ENCODE results near the gene BIVM.

DNA sequence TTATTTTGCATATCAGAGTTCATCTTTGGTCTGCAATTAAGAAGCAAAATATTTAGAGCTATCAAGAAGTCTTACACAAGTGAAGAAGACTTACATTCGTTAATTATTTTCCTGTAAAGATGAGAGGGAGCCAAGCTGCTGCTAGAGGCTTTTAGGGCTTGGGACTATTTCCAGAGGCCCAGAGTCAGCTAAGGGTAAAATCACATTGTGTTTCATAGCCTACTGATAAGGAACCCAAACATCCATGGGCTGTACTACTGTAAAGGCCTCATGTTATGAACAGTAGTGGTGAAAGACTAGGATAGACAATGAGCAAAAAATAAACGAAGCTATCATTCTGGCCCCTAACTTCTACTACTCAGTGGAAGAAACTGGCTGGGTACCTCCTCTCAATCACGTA is 14.4 kb upstream of the BIVM start:
- TF ChIP-seq, protein P1, sequence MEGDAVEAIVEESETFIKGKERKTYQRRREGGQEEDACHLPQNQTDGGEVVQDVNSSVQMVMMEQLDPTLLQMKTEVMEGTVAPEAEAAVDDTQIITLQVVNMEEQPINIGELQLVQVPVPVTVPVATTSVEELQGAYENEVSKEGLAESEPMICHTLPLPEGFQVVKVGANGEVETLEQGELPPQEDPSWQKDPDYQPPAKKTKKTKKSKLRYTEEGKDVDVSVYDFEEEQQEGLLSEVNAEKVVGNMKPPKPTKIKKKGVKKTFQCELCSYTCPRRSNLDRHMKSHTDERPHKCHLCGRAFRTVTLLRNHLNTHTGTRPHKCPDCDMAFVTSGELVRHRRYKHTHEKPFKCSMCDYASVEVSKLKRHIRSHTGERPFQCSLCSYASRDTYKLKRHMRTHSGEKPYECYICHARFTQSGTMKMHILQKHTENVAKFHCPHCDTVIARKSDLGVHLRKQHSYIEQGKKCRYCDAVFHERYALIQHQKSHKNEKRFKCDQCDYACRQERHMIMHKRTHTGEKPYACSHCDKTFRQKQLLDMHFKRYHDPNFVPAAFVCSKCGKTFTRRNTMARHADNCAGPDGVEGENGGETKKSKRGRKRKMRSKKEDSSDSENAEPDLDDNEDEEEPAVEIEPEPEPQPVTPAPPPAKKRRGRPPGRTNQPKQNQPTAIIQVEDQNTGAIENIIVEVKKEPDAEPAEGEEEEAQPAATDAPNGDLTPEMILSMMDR (IDR thresholded peaks at IDR 0.05): no peak
- no peak for TF ChIP-seq POLR2A (IDR thresholded peaks at IDR 0.05; ENCODE audit: low read depth)
- TF ChIP-seq POLR2AphosphoS5 (IDR thresholded peaks at IDR 0.05): no peak
- no peak for TF ChIP-seq EP300 (IDR thresholded peaks at IDR 0.05)

All from esophagus muscularis mucosa (tissue), 4 donors.